ENCODE measurements around the gene GCNT4. TPM values are rescaled to one million over a fixed set of nuclear protein-coding genes. Genes with fewer than 3 reads are reported as not detected.

GCNT4 gene
- total and polyA plus RNA-seq, 4 experiments from 2014 or later, result 2.0 to 31.4 (median 16.5) TPM

DNA sequence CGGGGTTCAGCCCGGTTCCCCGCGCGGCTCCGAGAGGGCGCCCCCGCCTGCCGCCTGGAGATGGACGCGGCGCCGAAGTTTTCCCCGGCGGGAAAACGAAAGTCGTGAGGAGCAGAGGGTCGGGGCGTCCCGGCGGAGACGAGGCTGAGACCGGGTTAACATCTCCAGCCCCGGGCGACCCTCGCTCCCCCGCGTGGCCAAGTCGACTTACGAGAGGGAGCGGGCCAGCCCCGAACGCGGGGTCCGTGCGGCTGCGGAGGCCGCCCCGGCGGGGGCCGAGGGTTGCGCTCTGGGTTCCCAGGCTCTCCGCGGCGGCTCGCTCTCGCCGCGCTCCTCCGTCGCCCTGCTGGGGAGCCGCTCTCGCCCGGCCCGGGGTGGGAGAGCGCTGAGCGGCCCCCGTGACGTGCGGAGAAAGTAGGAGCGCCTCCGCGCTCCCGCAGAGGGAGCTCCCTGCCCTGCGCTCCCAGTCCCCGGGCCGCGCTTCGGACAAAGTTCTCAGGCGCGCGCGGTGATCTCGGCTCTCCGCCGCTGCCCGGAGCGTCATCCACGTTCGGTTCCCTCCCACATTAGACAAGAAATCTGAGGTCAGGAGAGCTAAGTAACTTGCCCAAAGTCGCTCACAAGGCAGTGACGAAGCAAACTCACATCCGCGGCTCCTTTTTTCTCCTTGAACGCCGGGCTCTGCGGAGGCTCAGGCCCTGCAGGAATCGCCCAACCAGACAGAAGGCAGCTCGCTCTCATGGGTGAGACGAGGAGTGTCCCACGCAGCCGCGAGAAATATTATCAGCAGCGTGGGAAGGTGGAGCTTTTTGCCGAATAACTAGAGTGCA is 1.2 kb upstream of the GCNT4 start:
- H3K9me3 Mint-ChIP-seq, result no peaks in the 10 kb centered on the region
- H3K36me3 Mint-ChIP-seq, result peaks cover 3 to 12% of the 10 kb centered on the region in 2 donors
- H3K27me3 ChIP-seq (ENCODE audit: insufficient read depth, low read length), result no peaks in the 10 kb centered on the region
- peak overlapping the region; percentile 91 to 96 (median 93) for H3K27ac Mint-ChIP-seq
- no peaks in the 10 kb centered on the region for H3K36me3 ChIP-seq (ENCODE audit: insufficient read depth, low read length)
- ChIA-PET POLR2A (ENCODE audit: partially characterized antibody) (interaction anchor here (0.9 to 3.4 kb wide), 19 partner anchors 11 to 283 kb away, joined by 3 to 46 read pairs (median 5); partner anchors contain the start of genes ANKRD31 and HMGCR), CTCF (ENCODE audit: partially characterized antibody) (interaction anchor here (0.8 to 10.0 kb wide), 5 partner anchors 12 to 185 kb away, joined by 3 to 90 read pairs (median 4); partner anchors contain the start of gene ANKRD31)
- peak overlapping the region; percentile 43 to 74 for H3K4me3 ChIP-seq (ENCODE audit: low read length in 2 of 2)
- H3K27ac ChIP-seq (ENCODE audit: low read depth, low read length), result peak overlapping the region; percentile 67
- H3K9me3 ChIP-seq (ENCODE audit: control insufficient read depth in 1 of 2, low read length in 2 of 2), result no peaks in the 10 kb centered on the region
- H3K27me3 Mint-ChIP-seq, result peaks cover 0 to 3% of the 10 kb centered on the region in 2 donors
- peak overlapping the region; percentile 89 to 93 (median 92) for H3K4me3 Mint-ChIP-seq
- DNase-seq, result peak; percentile 61 to 74 (median 73)
- intact Hi-C loops (cut with micrococcal nuclease), result loop anchor here (2.0 to 10.0 kb wide), 3 partner anchors 55 to 629 kb away; partner anchors contain the start of genes CERT1 and POLK
- H3K4me1 Mint-ChIP-seq, result peaks cover 46 to 85% (median 75%) of the 10 kb centered on the region in 4 donors
- H3K4me1 ChIP-seq (ENCODE audit: insufficient read depth, low read length), result peaks cover 78% of the 10 kb centered on the region

DNA sequence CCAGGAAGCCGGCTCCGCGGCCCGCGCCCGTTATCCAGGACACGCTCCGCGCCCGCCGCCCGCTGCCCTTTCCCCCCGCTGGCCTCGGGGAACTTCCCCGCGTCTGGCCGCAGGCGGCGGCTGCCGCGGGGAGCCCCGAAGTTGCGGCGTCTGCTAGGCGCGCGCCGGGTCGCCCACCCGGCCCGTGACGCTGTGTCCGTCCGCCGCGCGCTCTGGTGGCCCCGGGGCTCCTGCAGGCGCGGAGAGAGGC is 621 bp upstream of the GCNT4 start:
- Mint-ChIP-seq H3K27me3 (peaks cover 0 to 3% of the 10 kb centered on the region in 2 donors), H3K36me3 (peaks cover 3 to 13% of the 10 kb centered on the region in 2 donors), H3K27ac (no peak overlapping the region), H3K4me1 (peaks cover 46 to 85% (median 75%) of the 10 kb centered on the region in 4 donors), H3K4me3 (peak overlapping the region in 4 of 8 donors; percentile 78 to 93 (median 78)), H3K9me3 (no peaks in the 10 kb centered on the region)
- ChIA-PET POLR2A (ENCODE audit: partially characterized antibody) (interaction anchor here (0.9 to 3.4 kb wide), 8 partner anchors 18 to 187 kb away, joined by 3 to 46 read pairs (median 6); partner anchors contain the start of gene ANKRD31), CTCF (ENCODE audit: partially characterized antibody) (interaction anchor here (1.0 to 10.0 kb wide), 2 partner anchors 18 to 185 kb away, joined by 3 to 90 read pairs; partner anchors contain the start of gene ANKRD31)
- H3K27me3 ChIP-seq (ENCODE audit: insufficient read depth, low read length), result no peaks in the 10 kb centered on the region
- H3K9me3 ChIP-seq (ENCODE audit: control insufficient read depth in 1 of 2, low read length in 2 of 2), result no peaks in the 10 kb centered on the region
- intact Hi-C loops (cut with micrococcal nuclease), result loop anchor here (2.0 to 10.0 kb wide), 3 partner anchors 56 to 629 kb away; partner anchors contain the start of genes CERT1 and POLK
- H3K4me1 ChIP-seq (ENCODE audit: insufficient read depth, low read length), result peaks cover 78% of the 10 kb centered on the region
- peak in 2 of 5 donors; percentile 30 to 53 for DNase-seq
- no peaks in the 10 kb centered on the region for H3K36me3 ChIP-seq (ENCODE audit: insufficient read depth, low read length)
- H3K4me3 ChIP-seq (ENCODE audit: low read length in 2 of 2), result peak overlapping the region in 1 of 2 donors; percentile 43
- peak overlapping the region; percentile 67 for H3K27ac ChIP-seq (ENCODE audit: low read depth, low read length)

DNA sequence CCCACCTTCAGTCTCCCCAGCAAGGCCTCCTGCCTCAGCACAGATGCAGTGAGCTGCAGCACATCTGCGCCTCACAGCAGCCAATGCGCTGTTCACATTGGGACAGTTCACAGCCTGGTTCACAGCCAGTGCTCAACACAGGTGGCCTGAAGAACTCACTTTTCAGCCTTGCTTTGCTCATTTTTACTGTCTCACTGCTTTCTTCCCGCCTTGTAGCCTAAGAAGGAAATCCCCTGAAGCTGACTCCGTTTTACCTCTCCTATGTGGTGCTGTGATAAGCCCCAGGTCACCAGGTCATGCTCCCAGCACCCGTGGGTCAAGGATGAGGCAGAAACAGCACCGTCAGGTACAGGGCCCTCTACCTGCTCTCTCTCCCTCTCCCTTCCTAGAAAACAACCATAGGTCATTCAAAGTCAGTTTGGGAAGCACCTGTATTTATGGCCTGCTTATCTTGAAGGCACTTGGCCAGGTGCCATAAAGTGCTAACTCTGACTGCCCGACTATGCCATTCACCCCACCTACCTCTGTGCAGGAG is 1.1 kb downstream of the GCNT4 start:
- POLR2A ChIA-PET (ENCODE audit: partially characterized antibody), result interaction anchor here (0.5 to 3.3 kb wide), 12 partner anchors 9 to 186 kb away, joined by 3 to 23 read pairs (median 6); partner anchors contain the start of gene ANKRD31
- peaks cover under 1% of the 10 kb centered on the region for H3K36me3 ChIP-seq (ENCODE audit: insufficient read depth, low read length)
- peak; percentile 25 to 59 (median 38) for DNase-seq
- peak overlapping the region; percentile 83 to 97 (median 94) for H3K4me3 Mint-ChIP-seq
- peaks cover 75% of the 10 kb centered on the region for H3K4me1 ChIP-seq (ENCODE audit: insufficient read depth, low read length)
- peak overlapping the region; percentile 67 for H3K27ac ChIP-seq (ENCODE audit: low read depth, low read length)
- no peaks in the 10 kb centered on the region for H3K27me3 ChIP-seq (ENCODE audit: insufficient read depth, low read length)
- intact Hi-C loops (cut with micrococcal nuclease), result loop anchor here (2.0 to 10.0 kb wide), 5 partner anchors 116 to 631 kb away; partner anchors contain the start of genes CERT1, HMGCR and POLK
- H3K9me3 ChIP-seq (ENCODE audit: control insufficient read depth in 1 of 2, low read length in 2 of 2), result no peaks in the 10 kb centered on the region
- peaks cover 45 to 78% (median 69%) of the 10 kb centered on the region in 4 donors for H3K4me1 Mint-ChIP-seq
- H3K36me3 Mint-ChIP-seq, result peaks cover 13 to 20% of the 10 kb centered on the region in 2 donors
- no peaks in the 10 kb centered on the region for H3K9me3 Mint-ChIP-seq
- H3K27ac Mint-ChIP-seq, result peak overlapping the region; percentile 70 to 94 (median 90)
- CTCF ChIA-PET (ENCODE audit: partially characterized antibody), result interaction anchor here (1.3 to 10.0 kb wide), 12 partner anchors 8 to 286 kb away, joined by 3 to 90 read pairs (median 10); partner anchors contain the start of genes ANKRD31 and HMGCR
- peak overlapping the region; percentile 28 to 43 for H3K4me3 ChIP-seq (ENCODE audit: low read length in 2 of 2)
- H3K27me3 Mint-ChIP-seq, result peaks cover 0 to 3% of the 10 kb centered on the region in 2 donors

DNA sequence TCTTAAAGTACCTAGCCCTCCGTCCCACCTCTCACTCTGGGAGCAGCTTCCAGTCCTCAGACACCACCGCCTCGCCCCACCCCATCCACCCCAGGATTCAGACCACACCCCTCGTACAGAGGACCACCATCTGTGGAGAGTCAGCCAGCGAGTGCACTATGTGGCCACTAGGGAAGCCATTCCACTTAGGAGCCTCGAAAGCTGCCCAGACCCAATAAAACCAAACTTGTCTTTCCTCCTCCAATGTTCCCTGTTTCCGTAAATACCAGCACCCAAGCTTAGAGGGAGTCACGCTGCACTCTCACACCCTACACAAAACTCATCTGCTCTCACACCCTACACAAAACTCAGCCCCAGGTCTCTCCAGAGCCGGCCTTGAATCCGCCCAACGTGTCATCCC is 1.9 kb downstream of the GCNT4 start:
- POLR2A ChIA-PET (ENCODE audit: partially characterized antibody), result interaction anchor here (0.8 to 2.6 kb wide), 17 partner anchors 10 to 287 kb away, joined by 3 to 23 read pairs (median 5); partner anchors contain the start of genes ANKRD31 and HMGCR
- intact Hi-C loops (cut with micrococcal nuclease), result loop anchor here (1.0 to 10.0 kb wide), 6 partner anchors 116 to 632 kb away; partner anchors contain the start of genes CERT1, HMGCR and POLK
- H3K4me1 ChIP-seq (ENCODE audit: insufficient read depth, low read length), result peaks cover 70% of the 10 kb centered on the region

DNA sequence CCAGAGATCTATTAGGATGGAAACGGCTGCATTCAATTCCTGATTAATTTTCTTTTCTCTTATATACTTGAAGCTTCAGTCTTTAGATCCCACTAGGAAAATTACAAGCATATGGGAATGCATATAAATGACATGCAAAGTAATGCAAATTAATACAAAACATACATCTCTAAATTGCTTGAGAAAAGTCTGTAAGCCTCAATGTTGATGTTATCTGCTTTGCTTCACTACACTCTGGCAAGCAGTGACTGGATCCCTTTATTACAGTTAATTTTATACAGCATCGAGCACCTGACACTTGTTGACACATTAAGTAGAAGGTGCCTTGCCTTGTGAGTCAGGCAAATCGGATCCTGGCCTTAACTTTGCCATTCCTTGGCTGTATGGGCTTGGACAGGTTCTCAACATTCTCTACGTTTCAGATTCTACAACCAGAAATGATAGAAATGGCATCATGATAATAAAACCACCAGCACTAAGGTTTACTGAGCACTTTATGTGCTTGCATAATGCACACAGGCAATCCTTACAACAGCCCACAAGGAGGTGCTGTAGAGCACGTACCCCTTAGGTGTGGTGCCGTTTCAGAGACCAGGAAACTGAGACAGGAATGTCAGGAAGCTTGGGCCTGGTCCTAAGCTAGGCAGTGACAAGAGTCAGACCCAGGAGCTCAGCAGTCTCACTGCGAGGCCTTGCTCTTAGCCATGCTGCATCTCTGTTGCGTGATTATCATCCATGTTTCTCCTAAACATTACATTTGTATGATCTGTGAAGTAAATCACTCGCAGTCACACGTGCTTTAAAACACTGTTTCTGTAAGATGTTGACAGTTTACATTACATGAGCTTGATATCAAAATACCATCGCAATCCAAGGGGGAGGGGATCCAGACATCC is 2.7 kb downstream of the GCNT4 start:
- peak overlapping the region; percentile 51 to 93 (median 86) for H3K27ac Mint-ChIP-seq
- H3K27ac ChIP-seq (ENCODE audit: low read depth, low read length), result no peak overlapping the region
- H3K9me3 ChIP-seq (ENCODE audit: control insufficient read depth in 1 of 2, low read length in 2 of 2), result no peaks in the 10 kb centered on the region
- H3K4me3 Mint-ChIP-seq, result peak overlapping the region; percentile 83 to 97 (median 94)
- DNase-seq, result peak; percentile 59 to 69 (median 66)
- CTCF ChIA-PET (ENCODE audit: partially characterized antibody), result interaction anchor here (0.6 to 10.0 kb wide), 51 partner anchors 8 to 1209 kb away, joined by 3 to 90 read pairs (median 4); partner anchors contain the start of genes ANKRD31 and HMGCR
- H3K4me1 ChIP-seq (ENCODE audit: insufficient read depth, low read length), result peaks cover 68% of the 10 kb centered on the region
- peaks cover 46 to 76% (median 67%) of the 10 kb centered on the region in 4 donors for H3K4me1 Mint-ChIP-seq
- peaks cover 5% of the 10 kb centered on the region for H3K36me3 ChIP-seq (ENCODE audit: insufficient read depth, low read length)
- no peaks in the 10 kb centered on the region for H3K27me3 ChIP-seq (ENCODE audit: insufficient read depth, low read length)
- peaks cover 0 to 3% of the 10 kb centered on the region in 2 donors for H3K27me3 Mint-ChIP-seq
- H3K36me3 Mint-ChIP-seq, result peaks cover 26 to 30% of the 10 kb centered on the region in 2 donors
- intact Hi-C loops (cut with micrococcal nuclease), result loop anchor here (1.0 to 10.0 kb wide), 9 partner anchors 115 to 1145 kb away; partner anchors contain the start of genes CERT1, GFM2, HMGCR and NSA2
- H3K4me3 ChIP-seq (ENCODE audit: low read length in 2 of 2), result peak overlapping the region in 1 of 2 donors; percentile 7
- no peaks in the 10 kb centered on the region for H3K9me3 Mint-ChIP-seq
- POLR2A ChIA-PET (ENCODE audit: partially characterized antibody), result interaction anchor here (0.8 to 2.6 kb wide), 19 partner anchors 11 to 287 kb away, joined by 3 to 23 read pairs (median 5); partner anchors contain the start of genes ANKRD31 and HMGCR

More for the DNA sequence above, 1.9 kb downstream of the GCNT4 start:
- Mint-ChIP-seq H3K9me3 (no peaks in the 10 kb centered on the region), H3K27ac (peak overlapping the region; percentile 51 to 93 (median 86)), H3K4me1 (peaks cover 43 to 76% (median 68%) of the 10 kb centered on the region in 4 donors), H3K27me3 (peaks cover 0 to 3% of the 10 kb centered on the region in 2 donors), H3K36me3 (peaks cover 21 to 27% of the 10 kb centered on the region in 2 donors), H3K4me3 (peak overlapping the region; percentile 83 to 97 (median 94))
- peak in 1 of 5 donors; percentile 30 for DNase-seq
- CTCF ChIA-PET (ENCODE audit: partially characterized antibody), result interaction anchor here (0.7 to 10.0 kb wide), 43 partner anchors 9 to 1208 kb away, joined by 3 to 90 read pairs (median 5); partner anchors contain the start of genes ANKRD31 and HMGCR
- no peak overlapping the region for H3K4me3 ChIP-seq (ENCODE audit: low read length in 2 of 2)
- peaks cover 5% of the 10 kb centered on the region for H3K36me3 ChIP-seq (ENCODE audit: insufficient read depth, low read length)
- H3K9me3 ChIP-seq (ENCODE audit: control insufficient read depth in 1 of 2, low read length in 2 of 2), result no peaks in the 10 kb centered on the region
- peak overlapping the region; percentile 67 for H3K27ac ChIP-seq (ENCODE audit: low read depth, low read length)
- no peaks in the 10 kb centered on the region for H3K27me3 ChIP-seq (ENCODE audit: insufficient read depth, low read length)
